SH-SY5Y (cell line): ENCODE data around the gene COG1.

ENCODE experiments used
- GATA2 ChIP-seq: IDR thresholded peaks from 2 replicates; pipeline ENCODE4 v1.6.1; 2011; ENCODE audit warnings: mild to moderate bottlenecking, low read depth, low read length
- GATA3 ChIP-seq: IDR thresholded peaks from 2 replicates; pipeline ENCODE4 v1.6.1; 2011; ENCODE audit warnings: low read depth, mild to moderate bottlenecking, low read length, moderate library complexity

DNA sequence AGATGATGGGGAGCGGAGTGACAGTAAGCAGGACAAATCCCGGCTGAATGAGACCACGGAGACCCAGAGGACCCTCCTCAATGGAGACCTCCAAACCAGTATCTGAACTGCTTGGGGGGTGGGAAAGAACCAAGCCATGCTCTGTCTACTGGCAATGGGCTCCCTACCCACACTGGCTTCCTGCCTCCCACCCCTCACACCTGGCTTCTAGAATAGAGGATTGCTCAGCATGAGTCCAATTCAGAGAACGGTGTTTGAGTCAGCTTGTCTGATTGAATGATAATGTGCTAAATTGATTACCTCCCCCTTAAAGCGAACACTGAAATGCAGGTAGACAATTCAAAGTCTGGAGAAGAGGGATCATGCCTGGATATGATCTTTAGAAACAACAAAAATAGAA is 22.5 kb upstream of the COG1 start:
- TF ChIP-seq GATA2 (no peak), GATA3 (no peak)
